ENCODE measurements around the gene DEPDC1B.
"Not testable (repeated sequence)": the region's sequence is repeated elsewhere in the genome, so short reads cannot be mapped to it uniquely, and the experiment has no call there.

Gene DEPDC1B

GRCh38 chr5:60690326-60690725, 9.6 kb downstream of the DEPDC1B start:
- no peaks in the 10 kb centered on the region for H3K27me3 ChIP-seq (replicated peaks; ENCODE audit: control insufficient read depth, insufficient read depth, low read length)
- H3K4me1 ChIP-seq (ENCODE audit: control insufficient read depth, insufficient read depth, low read length), result no peaks in the 10 kb centered on the region
- H3K4me3 ChIP-seq (ENCODE audit: low read length), result no peak overlapping the region
- H3K9ac ChIP-seq (ENCODE audit: low read length), result no peak overlapping the region
- H3K36me3 ChIP-seq (ENCODE audit: control insufficient read depth, insufficient read depth, low read length, severe bottlenecking), result no peaks in the 10 kb centered on the region
- DNase-seq (ENCODE audit: low read depth), result no peak
- H3K9me3 ChIP-seq (ENCODE audit: control insufficient read depth, low read length), result no peaks in the 10 kb centered on the region

DNA sequence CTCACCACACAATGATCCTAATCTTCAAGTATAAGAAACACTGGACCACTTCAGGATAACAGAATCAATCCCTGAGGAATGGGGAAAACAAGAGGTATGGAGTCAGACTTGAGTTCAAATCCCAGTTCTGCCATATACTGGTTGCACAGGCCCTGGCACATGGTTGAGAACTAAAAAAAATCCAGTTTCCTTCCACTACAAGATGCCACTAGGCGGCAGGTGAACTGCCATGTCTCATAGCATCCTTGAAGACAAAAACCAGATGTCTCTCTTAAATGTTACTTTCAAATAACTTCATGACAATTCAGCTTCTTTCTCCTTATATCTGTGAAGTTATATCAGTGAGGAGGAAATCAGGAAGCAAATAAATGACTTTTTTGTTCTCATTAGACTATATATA, 11.0 kb downstream of the DEPDC1B start:
- H3K4me3 ChIP-seq (ENCODE audit: low read length), result no peak overlapping the region
- DNase-seq (ENCODE audit: low read depth), result no peak
- H3K9me3 ChIP-seq (ENCODE audit: control insufficient read depth, low read length), result no peaks in the 10 kb centered on the region
- H3K36me3 ChIP-seq (ENCODE audit: control insufficient read depth, insufficient read depth, low read length, severe bottlenecking), result no peaks in the 10 kb centered on the region
- no peak overlapping the region for H3K9ac ChIP-seq (ENCODE audit: low read length)
- no peaks in the 10 kb centered on the region for H3K4me1 ChIP-seq (ENCODE audit: control insufficient read depth, insufficient read depth, low read length)
- no peaks in the 10 kb centered on the region for H3K27me3 ChIP-seq (replicated peaks; ENCODE audit: control insufficient read depth, insufficient read depth, low read length)

DNA sequence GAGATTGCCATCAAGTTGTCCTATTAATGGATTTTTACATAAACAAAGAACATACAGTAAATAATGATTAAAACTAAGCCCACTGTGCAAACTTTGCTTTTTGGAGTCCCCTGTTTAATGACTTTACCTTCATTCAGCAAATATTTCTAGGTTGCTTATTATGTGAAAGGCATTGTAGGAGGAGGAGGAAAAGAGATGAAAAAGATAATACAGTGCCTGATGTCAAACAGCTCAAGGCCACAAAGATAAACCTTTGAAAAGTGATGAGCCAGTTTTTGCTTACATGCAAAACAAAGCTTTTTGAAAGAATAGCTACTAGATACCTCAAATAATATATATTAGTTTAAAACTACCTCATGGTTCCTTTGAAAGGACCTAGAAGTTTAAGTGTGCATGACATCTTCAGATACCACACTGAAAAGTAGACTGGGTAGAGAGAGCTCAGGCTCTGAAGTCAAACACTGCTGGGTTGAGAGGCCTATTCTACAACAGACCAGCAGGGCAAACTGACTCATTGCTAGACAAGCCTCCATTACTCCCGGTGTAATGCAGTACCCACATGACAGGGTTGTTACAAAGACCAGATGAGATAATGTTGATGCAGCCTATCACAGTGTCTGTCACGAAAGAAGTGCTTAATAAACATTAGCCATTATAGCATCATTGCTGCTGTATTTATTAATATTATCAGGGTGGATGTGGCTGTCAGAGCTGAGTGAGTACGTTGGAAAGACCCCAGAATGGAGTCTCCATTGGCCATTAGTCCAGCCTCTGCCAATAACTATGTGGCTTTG, 11.8 kb downstream of the DEPDC1B start:
- H3K4me3 ChIP-seq (ENCODE audit: low read length), result no peak overlapping the region
- no peaks in the 10 kb centered on the region for H3K36me3 ChIP-seq (ENCODE audit: control insufficient read depth, insufficient read depth, low read length, severe bottlenecking)
- H3K27me3 ChIP-seq (replicated peaks; ENCODE audit: control insufficient read depth, insufficient read depth, low read length), result no peaks in the 10 kb centered on the region
- no peak overlapping the region for H3K9ac ChIP-seq (ENCODE audit: low read length)
- no peaks in the 10 kb centered on the region for H3K9me3 ChIP-seq (ENCODE audit: control insufficient read depth, low read length)
- H3K4me1 ChIP-seq (ENCODE audit: control insufficient read depth, insufficient read depth, low read length), result no peaks in the 10 kb centered on the region
- peak; percentile 19 for DNase-seq (ENCODE audit: low read depth)

DNA sequence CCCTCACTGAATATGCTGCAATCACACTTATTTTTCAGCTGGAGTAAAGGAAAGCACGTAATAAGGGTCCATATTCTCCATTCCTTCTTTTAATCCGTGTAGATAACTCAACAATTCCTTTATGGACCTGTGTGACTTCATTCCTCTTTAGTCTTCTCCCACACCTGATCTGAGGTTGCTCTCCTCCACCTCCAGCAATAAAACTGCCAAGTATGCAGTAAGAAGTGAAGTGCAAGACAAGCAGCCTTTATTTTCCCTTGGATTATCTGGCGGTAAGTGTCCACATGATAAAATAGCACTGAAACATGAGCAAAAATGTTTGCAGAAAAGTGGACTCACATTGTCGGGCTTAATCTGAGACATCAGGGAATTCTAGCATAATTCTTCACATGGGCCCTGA, 13.8 kb downstream of the DEPDC1B start:
- H3K27me3 ChIP-seq (replicated peaks; ENCODE audit: control insufficient read depth, insufficient read depth, low read length), result no peaks in the 10 kb centered on the region
- H3K9ac ChIP-seq (ENCODE audit: low read length), result no peak overlapping the region
- DNase-seq (ENCODE audit: low read depth), result no peak
- H3K4me3 ChIP-seq (ENCODE audit: low read length), result no peak overlapping the region
- no peaks in the 10 kb centered on the region for H3K4me1 ChIP-seq (ENCODE audit: control insufficient read depth, insufficient read depth, low read length)
- H3K36me3 ChIP-seq (ENCODE audit: control insufficient read depth, insufficient read depth, low read length, severe bottlenecking), result no peaks in the 10 kb centered on the region
- H3K9me3 ChIP-seq (ENCODE audit: control insufficient read depth, low read length), result no peaks in the 10 kb centered on the region

GRCh38 chr5:60685700-60686099, 14.3 kb downstream of the DEPDC1B start:
- Histone ChIP-seq H3K4me1 (ENCODE audit: control insufficient read depth, insufficient read depth, low read length) (no peaks in the 10 kb centered on the region), H3K9me3 (ENCODE audit: control insufficient read depth, low read length) (no peaks in the 10 kb centered on the region), H3K4me3 (ENCODE audit: low read length) (no peak overlapping the region), H3K9ac (ENCODE audit: low read length) (no peak overlapping the region), H3K36me3 (ENCODE audit: control insufficient read depth, insufficient read depth, low read length, severe bottlenecking) (no peaks in the 10 kb centered on the region), H3K27me3 (replicated peaks; ENCODE audit: control insufficient read depth, insufficient read depth, low read length) (no peaks in the 10 kb centered on the region)
- DNase-seq (ENCODE audit: low read depth), result no peak

- no peaks in the 10 kb centered on the region for H3K4me1 ChIP-seq (ENCODE audit: control insufficient read depth, insufficient read depth, low read length)
- no peak for DNase-seq (ENCODE audit: low read depth)
- no peak overlapping the region for H3K4me3 ChIP-seq (ENCODE audit: low read length)
- no peak overlapping the region for H3K9ac ChIP-seq (ENCODE audit: low read length)
- no peaks in the 10 kb centered on the region for H3K27me3 ChIP-seq (replicated peaks; ENCODE audit: control insufficient read depth, insufficient read depth, low read length)
- H3K36me3 ChIP-seq (ENCODE audit: control insufficient read depth, insufficient read depth, low read length, severe bottlenecking), result no peaks in the 10 kb centered on the region
- H3K9me3 ChIP-seq (ENCODE audit: control insufficient read depth, low read length), result no peaks in the 10 kb centered on the region
Measured at GRCh38 chr5:60685028-60685427, 14.9 kb downstream of the DEPDC1B start.

DNA sequence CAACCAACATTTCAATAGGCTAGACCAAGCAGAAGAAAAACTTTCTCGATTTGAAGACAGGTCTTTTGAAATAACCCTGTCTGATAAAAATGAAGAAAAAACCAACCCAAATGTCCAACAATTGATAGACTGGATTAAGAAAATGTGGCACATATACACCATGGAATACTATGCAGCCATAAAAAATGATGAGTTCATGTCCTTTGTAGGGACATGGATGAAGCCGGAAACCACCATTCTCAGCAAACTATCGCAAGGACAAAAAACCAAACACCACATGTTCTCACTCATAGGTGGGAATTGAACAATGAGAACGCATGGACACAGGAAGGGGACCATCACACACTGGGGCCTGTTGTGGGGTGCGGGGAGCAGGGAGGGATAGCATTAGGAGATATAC, 18.0 kb downstream of the DEPDC1B start:
- DNase-seq (ENCODE audit: low read depth); H3K4me3 ChIP-seq (ENCODE audit: low read length); H3K9me3 ChIP-seq (ENCODE audit: control insufficient read depth, low read length); H3K9ac ChIP-seq (ENCODE audit: low read length); H3K36me3 ChIP-seq (ENCODE audit: control insufficient read depth, insufficient read depth, low read length, severe bottlenecking); H3K4me1 ChIP-seq (ENCODE audit: control insufficient read depth, insufficient read depth, low read length); H3K27me3 ChIP-seq (replicated peaks; ENCODE audit: control insufficient read depth, insufficient read depth, low read length): not testable (repeated sequence)

DNA sequence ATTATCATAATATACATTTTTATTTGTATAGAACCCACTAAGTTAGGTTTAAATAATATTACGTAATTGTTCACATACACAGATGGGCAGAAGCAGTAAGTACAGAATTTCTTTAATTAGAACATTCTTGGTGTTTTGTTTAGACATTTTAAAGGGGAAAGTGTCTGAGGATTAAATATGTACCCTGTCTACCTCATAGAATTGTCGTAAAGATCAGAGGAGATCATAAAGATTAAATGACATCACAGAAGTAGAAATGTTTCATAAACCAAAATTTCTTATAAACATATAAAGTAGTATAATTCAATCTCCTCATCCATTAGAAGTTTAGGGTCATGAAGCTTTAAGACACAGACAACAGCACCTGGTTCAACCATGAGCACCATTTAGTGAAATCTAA, 20.1 kb downstream of the DEPDC1B start:
- Histone ChIP-seq H3K9ac (ENCODE audit: low read length) (no peak overlapping the region), H3K4me3 (ENCODE audit: low read length) (no peak overlapping the region), H3K27me3 (replicated peaks; ENCODE audit: control insufficient read depth, insufficient read depth, low read length) (no peaks in the 10 kb centered on the region), H3K4me1 (ENCODE audit: control insufficient read depth, insufficient read depth, low read length) (no peaks in the 10 kb centered on the region), H3K9me3 (ENCODE audit: control insufficient read depth, low read length) (no peaks in the 10 kb centered on the region), H3K36me3 (ENCODE audit: control insufficient read depth, insufficient read depth, low read length, severe bottlenecking) (no peaks in the 10 kb centered on the region)
- no peak for DNase-seq (ENCODE audit: low read depth)

DNA sequence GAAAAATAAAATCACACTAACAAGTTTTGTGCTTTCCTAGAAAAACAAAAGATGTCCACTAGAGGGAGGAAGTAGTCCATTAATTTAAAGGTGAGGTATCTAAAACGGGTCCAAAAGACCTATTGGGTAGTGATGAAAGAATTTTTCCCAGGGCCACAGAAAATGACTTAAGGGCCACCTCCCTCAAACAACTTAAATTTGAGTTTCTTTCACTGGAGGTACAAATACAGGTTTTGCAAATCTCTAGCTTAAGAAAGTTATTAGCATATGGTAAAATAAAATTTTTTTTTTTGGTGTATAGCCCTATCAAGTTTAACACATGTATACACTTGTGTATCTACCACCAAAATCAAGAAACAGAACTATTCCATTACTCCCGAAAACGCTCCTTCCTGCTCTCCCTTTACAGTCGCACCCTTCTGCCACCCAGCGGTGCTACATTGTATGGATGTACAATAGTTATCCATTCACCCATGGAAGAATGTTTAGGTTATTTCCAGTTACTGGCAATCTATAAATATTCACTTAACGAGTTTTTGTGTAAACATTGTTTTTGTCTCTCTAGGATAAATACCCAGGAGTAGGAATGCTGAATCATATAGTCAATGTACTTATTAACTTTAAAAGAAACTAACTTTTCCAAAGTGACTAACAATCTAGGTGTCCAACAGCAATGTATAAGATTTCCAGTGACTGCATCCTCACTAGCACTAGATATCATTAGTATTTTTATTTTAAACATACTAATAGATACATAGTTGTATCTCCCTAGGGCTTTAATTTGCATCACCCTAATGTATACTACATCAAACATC, 21.9 kb downstream of the DEPDC1B start:
- no peaks in the 10 kb centered on the region for H3K9me3 ChIP-seq (ENCODE audit: control insufficient read depth, low read length)
- H3K36me3 ChIP-seq (ENCODE audit: control insufficient read depth, insufficient read depth, low read length, severe bottlenecking), result no peaks in the 10 kb centered on the region
- peak overlapping the region; percentile 62 for H3K4me3 ChIP-seq (ENCODE audit: low read length)
- H3K4me1 ChIP-seq (ENCODE audit: control insufficient read depth, insufficient read depth, low read length), result no peaks in the 10 kb centered on the region
- peak; percentile 79 for DNase-seq (ENCODE audit: low read depth)
- H3K9ac ChIP-seq (ENCODE audit: low read length), result peak overlapping the region; percentile 43
- H3K27me3 ChIP-seq (replicated peaks; ENCODE audit: control insufficient read depth, insufficient read depth, low read length), result no peaks in the 10 kb centered on the region

DNA sequence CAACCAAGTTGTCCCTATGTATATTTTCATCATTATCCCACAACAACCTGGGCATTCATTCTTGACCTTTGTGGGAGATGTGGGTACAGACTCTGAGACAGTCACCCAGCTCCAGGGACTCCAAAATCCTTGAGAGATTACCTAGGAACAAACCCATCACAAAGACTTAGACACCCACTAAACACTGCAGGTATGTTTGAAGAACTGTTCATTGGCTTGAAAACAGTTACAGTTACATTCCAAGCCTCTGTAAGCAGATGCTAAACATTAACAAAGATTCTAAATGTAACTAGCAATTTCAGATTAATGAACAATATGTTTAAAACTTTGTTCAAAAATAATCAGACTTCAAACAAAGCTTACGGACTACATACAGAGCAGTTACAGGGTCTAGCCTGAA, 24.7 kb downstream of the DEPDC1B start:
- Histone ChIP-seq H3K9me3 (ENCODE audit: control insufficient read depth, low read length) (no peaks in the 10 kb centered on the region), H3K27me3 (replicated peaks; ENCODE audit: control insufficient read depth, insufficient read depth, low read length) (no peaks in the 10 kb centered on the region), H3K4me1 (ENCODE audit: control insufficient read depth, insufficient read depth, low read length) (no peaks in the 10 kb centered on the region), H3K9ac (ENCODE audit: low read length) (no peak overlapping the region), H3K4me3 (ENCODE audit: low read length) (no peak overlapping the region), H3K36me3 (ENCODE audit: control insufficient read depth, insufficient read depth, low read length, severe bottlenecking) (no peaks in the 10 kb centered on the region)
- DNase-seq (ENCODE audit: low read depth), result no peak

- Histone ChIP-seq H3K9ac (ENCODE audit: low read length) (no peak overlapping the region), H3K27me3 (replicated peaks; ENCODE audit: control insufficient read depth, insufficient read depth, low read length) (no peaks in the 10 kb centered on the region), H3K4me3 (ENCODE audit: low read length) (no peak overlapping the region), H3K9me3 (ENCODE audit: control insufficient read depth, low read length) (no peaks in the 10 kb centered on the region), H3K4me1 (ENCODE audit: control insufficient read depth, insufficient read depth, low read length) (no peaks in the 10 kb centered on the region), H3K36me3 (ENCODE audit: control insufficient read depth, insufficient read depth, low read length, severe bottlenecking) (no peaks in the 10 kb centered on the region)
- no peak for DNase-seq (ENCODE audit: low read depth)
Measured at GRCh38 chr5:60674251-60675069, 25.5 kb downstream of the DEPDC1B start.
